ENCODE measurements around the gene NFIB. TPM values are rescaled to one million over a fixed set of nuclear protein-coding genes. Genes with fewer than 3 reads are reported as not detected.

The NFIB gene
- total RNA-seq, 2 experiments from 2014 or later, result 13.7 to 25.1 TPM

- peaks cover 7% of the 10 kb centered on the region for H3K4me1 ChIP-seq (ENCODE audit: insufficient read depth, low read length, poor library complexity, severe bottlenecking)
- no peak overlapping the region for H2AFZ ChIP-seq (ENCODE audit: low read length)
- ChIA-PET POLR2A (interaction anchor here (0.6 to 1.7 kb wide), 3 partner anchors 12 to 57 kb away, joined by 3 to 4 read pairs (median 4); no protein-coding TSS in a partner anchor), CTCF (ENCODE audit: unreplicated experiment) (no interaction called here)
- no peak for DNase-seq (ENCODE audit: low spot score)
- H3K9me3 ChIP-seq (ENCODE audit: low read length), result no peaks in the 10 kb centered on the region
- H3K27ac ChIP-seq (ENCODE audit: low read depth, low read length, poor library complexity, severe bottlenecking), result no peak overlapping the region
- H4K20me1 ChIP-seq (ENCODE audit: insufficient read depth, low read length), result no peaks in the 10 kb centered on the region
- H3K79me2 ChIP-seq (ENCODE audit: insufficient read depth, low read depth, low read length), result peaks cover 9% of the 10 kb centered on the region; the same call in 1 of the 2 replicates
- no TSS peak for BruUV-seq (replicated peaks)
- H3K36me3 ChIP-seq (ENCODE audit: insufficient read depth, low read length), result no peaks in the 10 kb centered on the region
- no peak for TF ChIP-seq CTCF (conservative IDR thresholded peaks at IDR 0.05; ENCODE audit: low read length)
- no peak for TF ChIP-seq EZH2phosphoT487 (IDR thresholded peaks at IDR 0.05; ENCODE audit: borderline replicate concordance, low read depth, low read length)
- H3K9me2 ChIP-seq (ENCODE audit: insufficient read depth, low read length), result no peaks in the 10 kb centered on the region
- H3K4me3 ChIP-seq (ENCODE audit: low read depth, low read length, poor library complexity, severe bottlenecking), result no peak overlapping the region
- intact Hi-C loops (cut with micrococcal nuclease; ENCODE audit: unreplicated experiment), result no loop called here
- H3K4me2 ChIP-seq (ENCODE audit: low read length), result no peak overlapping the region
These were observed 148.4 kb downstream of the NFIB start for GRCh38 chr9:14165376-14166035.

- no peak for DNase-seq (ENCODE audit: low spot score)
These were observed 149.0 kb downstream of the NFIB start for GRCh38 chr9:14164908-14165307.

More at GRCh38 chr9:14164908-14165307, 149.0 kb downstream of the NFIB start:
- Histone ChIP-seq H2AFZ (ENCODE audit: low read length) (no peak overlapping the region), H3K4me3 (ENCODE audit: low read depth, low read length, poor library complexity, severe bottlenecking) (no peak overlapping the region), H3K4me1 (ENCODE audit: insufficient read depth, low read length, poor library complexity, severe bottlenecking) (peaks cover 11% of the 10 kb centered on the region), H3K9me3 (ENCODE audit: low read length) (no peaks in the 10 kb centered on the region), H3K4me2 (ENCODE audit: low read length) (no peak overlapping the region), H3K36me3 (ENCODE audit: insufficient read depth, low read length) (no peaks in the 10 kb centered on the region), H3K79me2 (ENCODE audit: insufficient read depth, low read depth, low read length) (peaks cover 9% of the 10 kb centered on the region; the same call in 1 of the 2 replicates), H3K9me2 (ENCODE audit: insufficient read depth, low read length) (no peaks in the 10 kb centered on the region), H3K27ac (ENCODE audit: low read depth, low read length, poor library complexity, severe bottlenecking) (no peak overlapping the region), H4K20me1 (ENCODE audit: insufficient read depth, low read length) (no peaks in the 10 kb centered on the region)
- POLR2A ChIA-PET, result interaction anchor here (0.6 to 1.7 kb wide), 2 partner anchors 12 to 13 kb away, joined by 4 read pairs; no protein-coding TSS in a partner anchor
- TF ChIP-seq EZH2phosphoT487 (IDR thresholded peaks at IDR 0.05; ENCODE audit: borderline replicate concordance, low read depth, low read length), result no peak
- no peak for TF ChIP-seq CTCF (conservative IDR thresholded peaks at IDR 0.05; ENCODE audit: low read length)
- intact Hi-C loops (cut with micrococcal nuclease; ENCODE audit: unreplicated experiment), result no loop called here
- CTCF ChIA-PET (ENCODE audit: unreplicated experiment), result no interaction called here
- no TSS peak for BruUV-seq (replicated peaks)
